Esophagus muscularis mucosa (tissue), 4 donors: ENCODE measurements around the gene CRTC1.

Experiments used
- CTCF ChIP-seq, 3 experiments: fragments of 200-600 bp in 2 of 3; fragments of 450-650 bp in 1 of 3; sonication (generic) in 2 of 3; IDR thresholded peaks; one replicate each; pipeline ENCODE4 v1.5.1; 2017 to 2019; ENCODE audit warnings: antibody characterized with exemption in 3 of 3, mild to moderate bottlenecking in 2 of 3, moderate library complexity in 1 of 3
- EP300 ChIP-seq: sonication (generic); formaldehyde crosslinking; IDR thresholded peaks from one replicate; pipeline ENCODE4 v1.6.1; 2017; ENCODE audit warnings: antibody characterized with exemption
- POLR2AphosphoS5 ChIP-seq, 2 donors: sonication (generic); formaldehyde crosslinking; IDR thresholded peaks; one replicate each; pipeline ENCODE4 v1.6.1; 2017; ENCODE audit warnings: antibody characterized with exemption in 2 of 2

GRCh38 chr19:18743784-18744418 is 60.4 kb downstream of the CRTC1 start:
- TF ChIP-seq CTCF (IDR thresholded peaks at IDR 0.05) (no peak), EP300 (no peak), POLR2AphosphoS5 (IDR thresholded peaks at IDR 0.05) (no peak)
